Nephron (organoid): ENCODE data around the gene TMTC2.

Experiments
- H3K27ac Mint-ChIP-seq, 3 experiments: 2 replicates each; pipeline ENCODE4 v1.8.0; 2020; ENCODE audit warnings: mixed read lengths in 3 of 3, mild to moderate bottlenecking in 2 of 3, moderate library complexity in 1 of 3
- H3K27me3 Mint-ChIP-seq: 2 replicates; pipeline ENCODE4 v1.8.0; 2021; ENCODE audit warnings: low read depth, mild to moderate bottlenecking, moderate library complexity, mixed read lengths
- H3K36me3 Mint-ChIP-seq: 2 replicates; pipeline ENCODE4 v1.8.0; 2020; ENCODE audit warnings: low read depth, mixed read lengths
- H3K4me1 Mint-ChIP-seq: 2 replicates; pipeline ENCODE4 v1.8.0; 2020; ENCODE audit warnings: mixed read lengths
- H3K4me3 Mint-ChIP-seq, 3 experiments: 2 replicates each; pipeline ENCODE4 v1.8.0; 2020; ENCODE audit warnings: mild to moderate bottlenecking in 3 of 3, mixed read lengths in 3 of 3, moderate library complexity in 2 of 3
- H3K9me3 Mint-ChIP-seq: 2 replicates; pipeline ENCODE4 v1.8.0; 2020; ENCODE audit warnings: mixed read lengths
- TF ChIP-seq, protein P1 (sequence below), 3 experiments: fragments of 200-600 bp; sonication (generic); IDR thresholded peaks; one replicate each; pipeline ENCODE4 v1.5.0; 2021; ENCODE audit warnings: antibody characterized with exemption in 3 of 3; ENCODE audit not compliant: unreplicated experiment in 3 of 3

The TMTC2 gene

GRCh38 chr12:82691513-82691912 lies 4.8 kb downstream of the TMTC2 start:
- Mint-ChIP-seq H3K4me1 (peaks cover 31% of the 10 kb centered on the region), H3K4me3 (peak overlapping the region in 2 of 3 experiments; percentile 52), H3K27ac (no peak overlapping the region), H3K9me3 (no peaks in the 10 kb centered on the region), H3K27me3 (no peaks in the 10 kb centered on the region), H3K36me3 (peaks cover 16% of the 10 kb centered on the region)
- TF ChIP-seq, protein P1, sequence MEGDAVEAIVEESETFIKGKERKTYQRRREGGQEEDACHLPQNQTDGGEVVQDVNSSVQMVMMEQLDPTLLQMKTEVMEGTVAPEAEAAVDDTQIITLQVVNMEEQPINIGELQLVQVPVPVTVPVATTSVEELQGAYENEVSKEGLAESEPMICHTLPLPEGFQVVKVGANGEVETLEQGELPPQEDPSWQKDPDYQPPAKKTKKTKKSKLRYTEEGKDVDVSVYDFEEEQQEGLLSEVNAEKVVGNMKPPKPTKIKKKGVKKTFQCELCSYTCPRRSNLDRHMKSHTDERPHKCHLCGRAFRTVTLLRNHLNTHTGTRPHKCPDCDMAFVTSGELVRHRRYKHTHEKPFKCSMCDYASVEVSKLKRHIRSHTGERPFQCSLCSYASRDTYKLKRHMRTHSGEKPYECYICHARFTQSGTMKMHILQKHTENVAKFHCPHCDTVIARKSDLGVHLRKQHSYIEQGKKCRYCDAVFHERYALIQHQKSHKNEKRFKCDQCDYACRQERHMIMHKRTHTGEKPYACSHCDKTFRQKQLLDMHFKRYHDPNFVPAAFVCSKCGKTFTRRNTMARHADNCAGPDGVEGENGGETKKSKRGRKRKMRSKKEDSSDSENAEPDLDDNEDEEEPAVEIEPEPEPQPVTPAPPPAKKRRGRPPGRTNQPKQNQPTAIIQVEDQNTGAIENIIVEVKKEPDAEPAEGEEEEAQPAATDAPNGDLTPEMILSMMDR (IDR thresholded peaks at IDR 0.05; ENCODE audit: unreplicated experiment in 3 of 3): no peak

DNA sequence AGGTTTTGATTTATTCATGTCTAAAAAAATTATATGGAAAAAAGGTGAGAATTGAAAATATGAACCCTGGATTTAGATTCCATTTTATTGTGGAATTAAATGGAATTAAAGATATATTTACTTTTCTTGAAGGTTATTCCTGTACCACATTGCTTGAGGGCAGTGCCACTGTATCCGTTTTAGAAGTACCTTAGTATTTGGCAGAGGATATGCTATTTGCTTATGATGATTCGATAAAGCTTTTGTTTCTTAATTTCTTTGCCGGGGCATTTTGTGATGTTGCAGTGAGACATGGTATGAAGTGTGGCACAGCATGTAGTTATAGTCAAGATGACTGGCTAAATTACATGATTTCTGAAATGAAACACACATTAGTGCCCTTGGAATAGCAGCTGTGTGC lies 7.6 kb downstream of the TMTC2 start:
- Mint-ChIP-seq H3K4me3 (no peak overlapping the region), H3K4me1 (peaks cover 19% of the 10 kb centered on the region), H3K27ac (no peak overlapping the region), H3K27me3 (no peaks in the 10 kb centered on the region), H3K36me3 (peaks cover 23% of the 10 kb centered on the region), H3K9me3 (no peaks in the 10 kb centered on the region)
- TF ChIP-seq, protein P1 (IDR thresholded peaks at IDR 0.05; ENCODE audit: unreplicated experiment in 3 of 3): no peak

DNA sequence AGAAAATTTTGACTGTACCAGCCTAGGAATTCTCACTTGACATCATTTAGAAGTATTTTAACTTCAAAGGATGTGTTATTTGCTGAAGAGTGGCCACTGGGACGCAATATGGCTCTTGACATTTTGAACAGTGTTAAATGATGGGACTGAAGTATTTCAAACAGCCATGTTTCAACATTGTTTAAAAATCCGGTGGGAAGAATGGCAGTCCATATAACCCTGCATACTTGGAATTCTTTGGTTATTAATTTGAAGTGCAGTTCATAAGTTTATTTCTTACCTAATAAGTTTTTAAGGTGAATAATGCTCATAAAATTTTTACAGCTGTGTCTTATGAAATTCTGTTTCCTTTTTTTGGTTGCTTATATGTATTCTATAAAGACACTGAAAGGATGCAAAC lies 8.3 kb downstream of the TMTC2 start:
- peaks cover 25% of the 10 kb centered on the region for H3K36me3 Mint-ChIP-seq
- no peaks in the 10 kb centered on the region for H3K9me3 Mint-ChIP-seq
- H3K27ac Mint-ChIP-seq: no peak overlapping the region
- TF ChIP-seq, protein P1 (IDR thresholded peaks at IDR 0.05; ENCODE audit: unreplicated experiment in 3 of 3): no peak
- H3K4me3 Mint-ChIP-seq: no peak overlapping the region
- peaks cover 12% of the 10 kb centered on the region for H3K4me1 Mint-ChIP-seq
- no peaks in the 10 kb centered on the region for H3K27me3 Mint-ChIP-seq

DNA sequence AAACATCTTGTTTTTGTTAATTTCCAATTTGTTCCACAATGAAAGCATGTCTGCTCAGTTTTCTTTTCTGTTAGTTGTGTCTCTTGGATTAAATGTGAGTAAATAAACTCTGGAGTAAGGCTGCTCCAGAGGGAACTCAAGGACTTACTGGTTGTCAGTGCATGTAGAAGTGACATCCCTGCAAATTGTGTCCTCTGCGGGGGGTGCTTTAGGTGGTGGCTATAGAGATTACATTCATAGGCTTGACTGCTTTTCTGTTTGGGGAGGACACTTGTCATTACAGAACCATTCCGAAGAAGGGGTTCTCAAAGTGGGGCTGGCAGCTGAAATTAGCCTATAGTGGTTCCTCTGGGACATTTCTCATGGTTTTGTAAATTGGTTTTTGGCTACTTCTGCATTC lies 8.8 kb downstream of the TMTC2 start:
- Mint-ChIP-seq H3K27ac (no peak overlapping the region), H3K4me3 (no peak overlapping the region), H3K36me3 (peaks cover 26% of the 10 kb centered on the region), H3K9me3 (no peaks in the 10 kb centered on the region), H3K27me3 (no peaks in the 10 kb centered on the region), H3K4me1 (peaks cover 9% of the 10 kb centered on the region)
- TF ChIP-seq, protein P1 (IDR thresholded peaks at IDR 0.05; ENCODE audit: unreplicated experiment in 3 of 3): no peak

- Mint-ChIP-seq H3K4me1 (peaks cover 3% of the 10 kb centered on the region), H3K36me3 (peaks cover 33% of the 10 kb centered on the region), H3K27me3 (no peaks in the 10 kb centered on the region), H3K9me3 (no peaks in the 10 kb centered on the region), H3K4me3 (no peak overlapping the region), H3K27ac (no peak overlapping the region)
- TF ChIP-seq, protein P1 (IDR thresholded peaks at IDR 0.05; ENCODE audit: unreplicated experiment in 3 of 3): no peak
Measured at GRCh38 chr12:82696543-82696942, 9.8 kb downstream of the TMTC2 start.

GRCh38 chr12:82698708-82699564 lies 12.2 kb downstream of the TMTC2 start:
- H3K4me3 Mint-ChIP-seq: no peak overlapping the region
- H3K36me3 Mint-ChIP-seq: peaks cover 40% of the 10 kb centered on the region
- H3K4me1 Mint-ChIP-seq: no peaks in the 10 kb centered on the region
- H3K27ac Mint-ChIP-seq: no peak overlapping the region
- H3K27me3 Mint-ChIP-seq: no peaks in the 10 kb centered on the region
- TF ChIP-seq, protein P1 (IDR thresholded peaks at IDR 0.05; ENCODE audit: unreplicated experiment in 3 of 3): no peak
- no peaks in the 10 kb centered on the region for H3K9me3 Mint-ChIP-seq
